HCT116 (cell line): Measurements from ENCODE around the gene CCL27. TPM values are rescaled to one million over a fixed set of nuclear protein-coding genes. Genes with fewer than 3 reads are reported as not detected.

Experiments
- ATAC-seq: fragments of 200-7000 bp; cut with Tn5 transposase; 2 replicates; pipeline ENCODE4 v1.9.1; 2020; ENCODE audit warnings: mild to moderate bottlenecking, moderate library complexity
- BruUV-seq: library from RNA; stranded (reverse); fragments of 400-500 nt; replicated peaks from 2 replicates; lab custom pipeline; 2021; lab: Mats Ljungman, UMichigan
- CTCF ChIA-PET: fragments of 300-600 bp; sonication (Branson Sonifier 250); formaldehyde crosslinking; loops from one replicate; lab custom pipeline; 2021; ENCODE audit warnings: antibody characterized with exemption; lab: Charles Lee
- POLR2A ChIA-PET: fragments of 300-600, 350-600 bp; sonication (Branson Sonifier 250); formaldehyde crosslinking; loops from one replicate; lab custom pipeline; 2021; ENCODE audit warnings: antibody characterized with exemption; lab: Charles Lee
- RAD21 ChIA-PET, 2 experiments: fragments of 300-600 bp; sonication (Branson Sonifier 250); formaldehyde crosslinking; loops; one replicate each; lab custom pipeline; 2023; ENCODE audit warnings: low total read pairs in 2 of 2; ENCODE audit not compliant: uncharacterized antibody in 2 of 2, unreplicated experiment in 2 of 2, low non-redundant PET in 1 of 2; lab: Charles Lee
- DNase-seq: peaks from one replicate; pipeline ENCODE4 v3.0.0-alpha.2; 2010; ENCODE audit warnings: low read depth, low spot score
- H2AFZ ChIP-seq: fragments of 200-600 bp; shearing (Covaris generic), sonication (generic); 2 replicates; pipeline ENCODE4 v1.6.1; 2017; ENCODE audit warnings: low read depth, mixed run types, mixed read lengths, antibody characterized with exemption, low read length; ENCODE audit not compliant: poor library complexity, severe bottlenecking
- H3K27ac ChIP-seq: 2 replicates; pipeline ENCODE4 v1.5.1; 2012; ENCODE audit warnings: low read depth, low read length
- H3K27me3 ChIP-seq: fragments of 200-600 bp; sonication (generic); 2 replicates; pipeline ENCODE4 v1.6.1; 2016; ENCODE audit warnings: mixed run types, low read length, mixed read lengths; ENCODE audit not compliant: insufficient read depth
- H3K36me3 ChIP-seq, 2 experiments: fragments of 200-500 bp in 1 of 2; fragments of 200-600 bp in 1 of 2; sonication (Bioruptor generic) in 1 of 2; sonication (generic) in 1 of 2; 2 replicates each; pipeline versions ENCODE4 v1.5.1 to v1.6.1; 2014 to 2016; ENCODE audit warnings: low read length in 2 of 2, inconsistent platforms in 1 of 2, mixed read lengths in 1 of 2, mixed run types in 1 of 2; ENCODE audit not compliant: insufficient read depth in 2 of 2, control insufficient read depth in 1 of 2
- H3K4me1 ChIP-seq, 2 experiments: fragments of 200-600 bp in 1 of 2; sonication (generic) in 1 of 2; 2 replicates each; pipeline versions ENCODE4 v1.5.1 to v1.6.1; 2012 to 2017; ENCODE audit warnings: low read length in 2 of 2, inconsistent platforms in 1 of 2, mild to moderate bottlenecking in 1 of 2, mixed read lengths in 1 of 2, mixed run types in 1 of 2, moderate library complexity in 1 of 2; ENCODE audit not compliant: insufficient read depth in 2 of 2, control insufficient read depth in 1 of 2
- H3K4me2 ChIP-seq: fragments of 200-600 bp; sonication (generic); 2 replicates; pipeline ENCODE4 v1.6.1; 2017; ENCODE audit warnings: mixed run types, low read length, mixed read lengths
- H3K4me3 ChIP-seq, 2 experiments: fragments of 200-600 bp in 1 of 2; sonication (generic) in 1 of 2; replicated peaks in 1 of 2; 2 replicates each; pipeline ENCODE4 v1.5.1; 2011 to 2016; ENCODE audit warnings: low read length in 2 of 2, control low read depth in 1 of 2, low read depth in 1 of 2, mild to moderate bottlenecking in 1 of 2, mixed read lengths in 1 of 2, mixed run types in 1 of 2
- H3K79me2 ChIP-seq: fragments of 200-600 bp; sonication (generic); 2 replicates; pipeline ENCODE4 v1.6.1; 2017; ENCODE audit warnings: mild to moderate bottlenecking, mixed run types, low read length, moderate library complexity, mixed read lengths; ENCODE audit not compliant: insufficient read depth
- H3K9ac ChIP-seq: fragments of 200-600 bp; sonication (generic); 2 replicates; pipeline ENCODE4 v1.6.1; 2016; ENCODE audit warnings: low read length, mixed read lengths
- H3K9me2 ChIP-seq: fragments of 200-600 bp; sonication (generic), shearing (Covaris generic); 2 replicates; pipeline ENCODE4 v1.6.1; 2017; ENCODE audit warnings: mixed run types, mild to moderate bottlenecking, moderate library complexity; ENCODE audit not compliant: insufficient read depth
- H3K9me3 ChIP-seq, 2 experiments: fragments of 200-500 bp in 1 of 2; fragments of 200-600 bp in 1 of 2; sonication (Bioruptor generic) in 1 of 2; sonication (generic) in 1 of 2; 2 replicates each; pipeline ENCODE4 v1.6.1; 2014 to 2017; ENCODE audit warnings: low read length in 2 of 2, mixed read lengths in 2 of 2, inconsistent platforms in 1 of 2, low read depth in 1 of 2, mild to moderate bottlenecking in 1 of 2, mixed run types in 1 of 2, moderate library complexity in 1 of 2; ENCODE audit not compliant: control insufficient read depth in 1 of 2, insufficient read depth in 1 of 2
- H4K20me1 ChIP-seq: fragments of 200-600 bp; sonication (generic), shearing (Covaris generic); 2 replicates; pipeline ENCODE4 v1.6.1; 2017; ENCODE audit warnings: mixed run types, mild to moderate bottlenecking, moderate library complexity; ENCODE audit not compliant: insufficient read depth
- ATF3 ChIP-seq: IDR thresholded peaks from 2 replicates; pipeline ENCODE4 v1.6.1; 2012
- CBX3 ChIP-seq: IDR thresholded peaks from 2 replicates; pipeline ENCODE4 v1.6.1; 2012; ENCODE audit warnings: low read depth
- CEBPB ChIP-seq: IDR thresholded peaks from 2 replicates; pipeline ENCODE4 v1.6.1; 2012; ENCODE audit warnings: low read depth
- EGR1 ChIP-seq: IDR thresholded peaks from 2 replicates; pipeline ENCODE4 v1.6.1; 2012; ENCODE audit warnings: low read depth
- ELF1 ChIP-seq: IDR thresholded peaks from 2 replicates; pipeline ENCODE4 v1.6.1; 2012; ENCODE audit warnings: low read depth, borderline replicate concordance
- EZH2phosphoT487 ChIP-seq: fragments of 200-600 bp; IDR thresholded peaks from 2 replicates; pipeline ENCODE4 v1.6.1; 2018; ENCODE audit warnings: antibody characterized with exemption, borderline replicate concordance
- JUND ChIP-seq: IDR thresholded peaks from 2 replicates; pipeline ENCODE4 v1.6.1; 2012
- POLR2AphosphoS5 ChIP-seq: IDR thresholded peaks from 2 replicates; pipeline ENCODE4 v1.6.1; 2011; ENCODE audit warnings: mild to moderate bottlenecking, low read depth, low read length, moderate library complexity
- RAD21 ChIP-seq: IDR thresholded peaks from 2 replicates; pipeline ENCODE4 v1.6.1; 2012; ENCODE audit warnings: low read depth, mild to moderate bottlenecking
- REST ChIP-seq: IDR thresholded peaks from 2 replicates; pipeline ENCODE4 v1.6.1; 2012; ENCODE audit warnings: low read depth
- SIN3A ChIP-seq: IDR thresholded peaks from 2 replicates; pipeline ENCODE4 v1.6.1; 2012; ENCODE audit warnings: low read depth
- SP1 ChIP-seq: IDR thresholded peaks from 2 replicates; pipeline ENCODE4 v1.6.1; 2012; ENCODE audit warnings: low read depth
- SRF ChIP-seq: IDR thresholded peaks from 2 replicates; pipeline ENCODE4 v1.6.1; 2012; ENCODE audit warnings: low read depth
- TCF7L2 ChIP-seq: IDR thresholded peaks from 2 replicates; pipeline ENCODE4 v1.7.0; 2011; ENCODE audit warnings: borderline replicate concordance, inconsistent platforms; ENCODE audit not compliant: insufficient read depth, insufficient read length; ENCODE audit errors: extremely low read depth
- YY1 ChIP-seq: IDR thresholded peaks from 2 replicates; pipeline ENCODE4 v1.6.1; 2011; ENCODE audit warnings: low read length, low read depth, moderate library complexity, mild to moderate bottlenecking; ENCODE audit not compliant: insufficient replicate concordance; ENCODE audit errors: extremely low read depth
- ZBTB33 ChIP-seq: IDR thresholded peaks from 2 replicates; pipeline ENCODE4 v1.6.1; 2011; ENCODE audit warnings: mild to moderate bottlenecking, low read length, moderate library complexity; ENCODE audit not compliant: insufficient replicate concordance; ENCODE audit errors: extremely low read depth
- ZFX ChIP-seq: fragments of 450-650 bp; IDR thresholded peaks from 2 replicates; pipeline ENCODE4 v1.6.1; 2017
- ZNF274 ChIP-seq: fragments of 200-500 bp; sonication (Bioruptor generic); IDR thresholded peaks from 2 replicates; pipeline ENCODE4 v1.6.1; 2014; ENCODE audit warnings: mild to moderate bottlenecking, low read depth, low read length, inconsistent platforms
- intact Hi-C: fragments of 100-400 bp; cut with micrococcal nuclease; formaldehyde crosslinking; loops from 2 replicates; pipeline ENCODE4 v1.10.0; 2022
- total RNA-seq: library from RNA; stranded (reverse); gene quantifications from one replicate; pipeline ENCODE4 v1.2.1, GENCODE V29; 2021; ENCODE audit not compliant: unreplicated experiment
- TF ChIP-seq, protein P1 (sequence below), 3 experiments: fragments of 200-600 bp in 1 of 3; sonication (generic) in 1 of 3; IDR thresholded peaks in 2 of 3; conservative IDR thresholded peaks in 1 of 3; 2 replicates each; pipeline ENCODE4 v1.5.1; 2012 to 2017; ENCODE audit warnings: low read depth in 2 of 3, low read length in 2 of 3, antibody characterized with exemption in 1 of 3, borderline replicate concordance in 1 of 3, control low read depth in 1 of 3, mild to moderate bottlenecking in 1 of 3, mixed read lengths in 1 of 3, mixed run types in 1 of 3, moderate library complexity in 1 of 3; ENCODE audit not compliant: insufficient read depth in 1 of 3
- TF ChIP-seq, protein P2 (sequence below): IDR thresholded peaks from 2 replicates; pipeline ENCODE4 v1.6.1; 2012

The CCL27 gene
- total RNA-seq, 1 experiment from 2014 or later, result 1.0 TPM

DNA sequence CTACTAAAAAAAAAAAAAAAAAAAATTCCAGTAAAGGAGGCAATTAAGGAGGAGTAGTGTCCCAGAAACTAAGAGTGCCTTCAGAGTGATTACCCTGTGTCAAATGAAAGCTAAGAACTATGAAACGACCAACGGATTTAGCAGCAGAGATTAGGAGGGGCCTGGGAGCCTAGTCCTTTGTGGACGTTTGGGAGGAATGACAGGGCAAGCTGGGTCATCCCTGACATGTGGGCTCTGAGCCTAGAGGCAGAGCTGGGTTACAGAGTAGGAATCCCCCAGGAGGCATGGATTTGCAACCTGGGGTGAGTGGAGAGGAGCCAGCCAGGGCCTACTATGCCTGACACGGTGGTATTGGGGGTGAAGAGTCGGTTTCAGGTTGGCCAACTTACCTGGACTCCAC lies 29.3 kb downstream of the CCL27 start:
- Histone ChIP-seq H3K4me2 (no peak overlapping the region), H4K20me1 (no peaks in the 10 kb centered on the region), H3K4me3 (no peak overlapping the region), H2AFZ (no peak overlapping the region), H3K27ac (no peak overlapping the region), H3K9ac (no peak overlapping the region), H3K36me3 (peaks cover 0 to 12% of the 10 kb centered on the region in 2 experiments; a peak in 2 of 4 replicates), H3K4me1 (peaks cover 11 to 45% of the 10 kb centered on the region in 2 experiments), H3K9me3 (no peaks in the 10 kb centered on the region), H3K9me2 (no peaks in the 10 kb centered on the region), H3K27me3 (peaks cover 4% of the 10 kb centered on the region; the same call in 1 of the 2 replicates), H3K79me2 (peaks cover 27% of the 10 kb centered on the region)
- ChIA-PET POLR2A (interaction anchor here (0.8 to 1.6 kb wide), 2 partner anchors 12 to 13 kb away, joined by 3 to 7 read pairs; partner anchors contain the start of gene DCTN3), RAD21 (no interaction called here), CTCF (interaction anchor here (1.0 to 2.5 kb wide), 11 partner anchors 10 to 85 kb away, joined by 3 to 21 read pairs (median 6); partner anchors contain the start of genes GALT and RPP25L)
- DNase-seq (no peak), ATAC-seq (no peak)
- no TSS peak for BruUV-seq
- intact Hi-C loops, result no loop called here
- TF ChIP-seq CEBPB (no peak), TCF7L2 (no peak), ZFX (no peak), CBX3 (no peak), ATF3 (no peak), SIN3A (no peak), REST (no peak), POLR2AphosphoS5 (no peak), EGR1 (no peak), RAD21 (no peak), ZBTB33 (no peak), YY1 (no peak), SP1 (no peak), ZNF274 (no peak), EZH2phosphoT487 (no peak), SRF (no peak), ELF1 (no peak), JUND (no peak)
- TF ChIP-seq, protein P1, sequence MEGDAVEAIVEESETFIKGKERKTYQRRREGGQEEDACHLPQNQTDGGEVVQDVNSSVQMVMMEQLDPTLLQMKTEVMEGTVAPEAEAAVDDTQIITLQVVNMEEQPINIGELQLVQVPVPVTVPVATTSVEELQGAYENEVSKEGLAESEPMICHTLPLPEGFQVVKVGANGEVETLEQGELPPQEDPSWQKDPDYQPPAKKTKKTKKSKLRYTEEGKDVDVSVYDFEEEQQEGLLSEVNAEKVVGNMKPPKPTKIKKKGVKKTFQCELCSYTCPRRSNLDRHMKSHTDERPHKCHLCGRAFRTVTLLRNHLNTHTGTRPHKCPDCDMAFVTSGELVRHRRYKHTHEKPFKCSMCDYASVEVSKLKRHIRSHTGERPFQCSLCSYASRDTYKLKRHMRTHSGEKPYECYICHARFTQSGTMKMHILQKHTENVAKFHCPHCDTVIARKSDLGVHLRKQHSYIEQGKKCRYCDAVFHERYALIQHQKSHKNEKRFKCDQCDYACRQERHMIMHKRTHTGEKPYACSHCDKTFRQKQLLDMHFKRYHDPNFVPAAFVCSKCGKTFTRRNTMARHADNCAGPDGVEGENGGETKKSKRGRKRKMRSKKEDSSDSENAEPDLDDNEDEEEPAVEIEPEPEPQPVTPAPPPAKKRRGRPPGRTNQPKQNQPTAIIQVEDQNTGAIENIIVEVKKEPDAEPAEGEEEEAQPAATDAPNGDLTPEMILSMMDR (IDR thresholded peaks at IDR 0.05 in 2 of 3, conservative IDR thresholded peaks at IDR 0.05 in 1 of 3; ENCODE audit: borderline replicate concordance in 1 of 3, insufficient read depth in 1 of 3, low read depth in 2 of 3, low read length in 2 of 3), result no peak
- TF ChIP-seq, protein P2, sequence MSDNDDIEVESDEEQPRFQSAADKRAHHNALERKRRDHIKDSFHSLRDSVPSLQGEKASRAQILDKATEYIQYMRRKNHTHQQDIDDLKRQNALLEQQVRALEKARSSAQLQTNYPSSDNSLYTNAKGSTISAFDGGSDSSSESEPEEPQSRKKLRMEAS, result no peak
